ENCODE results near the gene IGSF23. TPM values are rescaled to one million over a fixed set of nuclear protein-coding genes. Genes with fewer than 3 reads are reported as not detected.

IGSF23 gene
- total RNA-seq, 1 experiment from 2014 or later: not detected

DNA sequence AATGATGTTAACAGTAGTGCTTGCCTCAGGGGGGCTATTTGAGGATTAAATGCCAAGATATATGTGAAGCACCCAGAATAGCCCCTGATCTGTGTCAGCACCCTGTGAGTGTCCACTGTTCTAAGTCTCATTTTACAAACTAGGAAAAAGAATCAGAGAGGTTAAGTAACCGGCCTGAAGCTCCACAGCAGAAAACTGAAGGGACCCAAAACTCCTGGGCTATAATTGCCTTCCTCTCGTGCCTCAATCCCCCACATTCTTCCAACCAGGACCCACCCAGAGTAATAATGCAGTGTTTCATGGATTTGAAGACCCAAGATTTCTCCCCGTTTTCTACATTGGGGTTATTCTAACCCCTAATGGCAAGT lies 32.7 kb downstream of the IGSF23 start:
- Histone ChIP-seq H3K14ac (ENCODE audit: insufficient read depth, low read length) (no peak overlapping the region), H3K4ac (ENCODE audit: low read depth, low read length) (no peak overlapping the region), H3K4me2 (ENCODE audit: insufficient read depth, insufficient read length, low read length) (no peak overlapping the region), H3K79me1 (ENCODE audit: insufficient read depth, low read depth, low read length, poor library complexity, severe bottlenecking) (no peaks in the 10 kb centered on the region), H4K5ac (ENCODE audit: insufficient read length, low read depth, low read length) (no peak overlapping the region), H3T11ph (ENCODE audit: low read length) (no peak overlapping the region), H2AK5ac (ENCODE audit: insufficient read length, low read length) (no peak overlapping the region), H3K79me2 (ENCODE audit: insufficient read depth, low read length) (no peaks in the 10 kb centered on the region), H4K20me1 (ENCODE audit: control insufficient read depth, insufficient read depth, insufficient read length) (no peaks in the 10 kb centered on the region), H2BK20ac (ENCODE audit: low read depth, low read length, poor library complexity, severe bottlenecking) (no peak overlapping the region), H3K23me2 (ENCODE audit: insufficient read length, low read depth, low read length, poor library complexity, severe bottlenecking) (no peaks in the 10 kb centered on the region), H2BK12ac (ENCODE audit: insufficient read length, low read depth, low read length) (no peak overlapping the region), H3K9me3 (ENCODE audit: control insufficient read depth, low read depth, low read length) (no peaks in the 10 kb centered on the region), H4K91ac (ENCODE audit: insufficient read length, low read depth, low read length) (no peak overlapping the region), H3K27ac (ENCODE audit: insufficient read length, low read depth, low read length) (no peak overlapping the region), H3K4me1 (ENCODE audit: insufficient read depth, low read length) (no peaks in the 10 kb centered on the region), H2BK15ac (ENCODE audit: low read depth, low read length) (no peak overlapping the region), H3K23ac (ENCODE audit: insufficient read length, low read depth, low read length) (no peak overlapping the region), H2BK120ac (ENCODE audit: low read depth, low read length, poor library complexity, severe bottlenecking) (no peak overlapping the region), H3K9ac (ENCODE audit: extremely low read depth, insufficient read length, low read length) (no peak overlapping the region), H3K27me3 (ENCODE audit: insufficient read depth, low read length) (no peaks in the 10 kb centered on the region; the same call in 1 of the 2 replicates), H2AFZ (ENCODE audit: low read length) (no peak overlapping the region), H2BK5ac (ENCODE audit: insufficient read length, low read length) (no peak overlapping the region), H3K18ac (ENCODE audit: insufficient read length, low read depth, low read length) (no peak overlapping the region), H3K56ac (ENCODE audit: insufficient read length, low read depth, low read length) (no peak overlapping the region), H4K8ac (replicated peaks; ENCODE audit: insufficient read length, low read depth, low read length) (no peak overlapping the region)
- peaks cover 14 to 41% (median 19%) of the 10 kb centered on the region in 3 experiments; a peak in 6 of 7 replicates for H3K36me3 Mint-ChIP-seq (ENCODE audit: insufficient read depth in 1 of 3, low read depth in 3 of 3)
- no CpG with 5 or more reads among the region's 3 CpGs for WGBS (ENCODE audit: extremely low coverage, insufficient read length, low lambda C conversion rate)
- H3K27ac Mint-ChIP-seq: no peak overlapping the region
- peaks cover 0 to 7% of the 10 kb centered on the region in 2 experiments; a peak in 2 of 4 replicates for H3K4me1 Mint-ChIP-seq
- peak overlapping the region in 1 of 2 experiments; percentile 45; a peak in 1 of 5 replicates for H3K4me3 Mint-ChIP-seq
- H3K27me3 Mint-ChIP-seq (ENCODE audit: low read depth): peaks cover 23% of the 10 kb centered on the region
- no peaks in the 10 kb centered on the region for H3K9me3 Mint-ChIP-seq
- TF ChIP-seq, protein P1, sequence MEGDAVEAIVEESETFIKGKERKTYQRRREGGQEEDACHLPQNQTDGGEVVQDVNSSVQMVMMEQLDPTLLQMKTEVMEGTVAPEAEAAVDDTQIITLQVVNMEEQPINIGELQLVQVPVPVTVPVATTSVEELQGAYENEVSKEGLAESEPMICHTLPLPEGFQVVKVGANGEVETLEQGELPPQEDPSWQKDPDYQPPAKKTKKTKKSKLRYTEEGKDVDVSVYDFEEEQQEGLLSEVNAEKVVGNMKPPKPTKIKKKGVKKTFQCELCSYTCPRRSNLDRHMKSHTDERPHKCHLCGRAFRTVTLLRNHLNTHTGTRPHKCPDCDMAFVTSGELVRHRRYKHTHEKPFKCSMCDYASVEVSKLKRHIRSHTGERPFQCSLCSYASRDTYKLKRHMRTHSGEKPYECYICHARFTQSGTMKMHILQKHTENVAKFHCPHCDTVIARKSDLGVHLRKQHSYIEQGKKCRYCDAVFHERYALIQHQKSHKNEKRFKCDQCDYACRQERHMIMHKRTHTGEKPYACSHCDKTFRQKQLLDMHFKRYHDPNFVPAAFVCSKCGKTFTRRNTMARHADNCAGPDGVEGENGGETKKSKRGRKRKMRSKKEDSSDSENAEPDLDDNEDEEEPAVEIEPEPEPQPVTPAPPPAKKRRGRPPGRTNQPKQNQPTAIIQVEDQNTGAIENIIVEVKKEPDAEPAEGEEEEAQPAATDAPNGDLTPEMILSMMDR (conservative IDR thresholded peaks at IDR 0.05): no peak
- no peak for DNase-seq

Data from H9 (cell line).